Prostate gland (tissue), 2 donors: ENCODE results near the gene MT1G. TPM values are rescaled to one million over a fixed set of nuclear protein-coding genes. Genes with fewer than 3 reads are reported as not detected.

Experiments used
- DNase-seq: peaks from one replicate; pipeline ENCODE4 v3.0.0-alpha.2; 2019; ENCODE audit warnings: low spot score
- H3K27ac ChIP-seq, 2 donors: fragments of 200-600 bp; sonication (generic); 2 replicates each; pipeline ENCODE4 v1.5.1; 2017 to 2019
- H3K27me3 ChIP-seq: fragments of 200-600 bp; sonication (generic); replicated peaks from 2 replicates; pipeline ENCODE4 v1.5.1; 2019; ENCODE audit not compliant: insufficient read depth
- H3K36me3 ChIP-seq, 2 donors: fragments of 200-600 bp; sonication (generic); 1 replicate in 1 of 2; 2 replicates in 1 of 2; pipeline versions ENCODE4 v1.5.1 to v1.8.1; 2017 to 2019
- H3K4me1 ChIP-seq: fragments of 200-600 bp; sonication (generic); replicated peaks from 2 replicates; pipeline ENCODE4 v1.5.1; 2019
- H3K4me3 ChIP-seq, 2 donors: fragments of 200-600 bp; sonication (generic); 2 replicates each; pipeline ENCODE4 v1.5.1; 2017 to 2019
- H3K9me3 ChIP-seq: fragments of 200-600 bp; sonication (generic); 2 replicates; pipeline ENCODE4 v1.5.1; 2017
- POLR2A ChIP-seq: fragments of 450-650 bp; IDR thresholded peaks from one replicate; pipeline ENCODE4 v1.6.1; 2016; ENCODE audit warnings: antibody characterized with exemption, mild to moderate bottlenecking
- POLR2AphosphoS5 ChIP-seq: sonication (generic); formaldehyde crosslinking; IDR thresholded peaks from one replicate; pipeline ENCODE4 v1.6.1; 2017; ENCODE audit warnings: antibody characterized with exemption
- WGBS: methylation state at CpG from one replicate; pipeline ENCODE4 v1.1.5; 2018; 5-methylcytosine and 5-hydroxymethylcytosine counted together
- intact Hi-C: fragments of 100-400 bp; cut with DNase I; formaldehyde crosslinking; loops from one replicate; pipeline ENCODE4 v1.14.2; 2022
- total RNA-seq, 2 donors: library from RNA; depleted of rRNA; stranded (reverse); fragments of >200 nt; gene quantifications; one replicate each; pipeline ENCODE4 v1.1.0, GENCODE V29; 2016
- TF ChIP-seq, protein P1 (sequence below), 4 experiments: fragments of 200-600 bp in 2 of 4; fragments of 450-650 bp in 2 of 4; sonication (generic) in 2 of 4; IDR thresholded peaks; 1 replicate in 3 of 4; 2 replicates in 1 of 4; pipeline ENCODE4 v1.5.1; 2016 to 2019; ENCODE audit warnings: antibody characterized with exemption in 4 of 4, mild to moderate bottlenecking in 2 of 4, moderate library complexity in 2 of 4

Gene MT1G
- total RNA-seq, 2 donors from 2014 or later: 189 to 745 TPM

DNA sequence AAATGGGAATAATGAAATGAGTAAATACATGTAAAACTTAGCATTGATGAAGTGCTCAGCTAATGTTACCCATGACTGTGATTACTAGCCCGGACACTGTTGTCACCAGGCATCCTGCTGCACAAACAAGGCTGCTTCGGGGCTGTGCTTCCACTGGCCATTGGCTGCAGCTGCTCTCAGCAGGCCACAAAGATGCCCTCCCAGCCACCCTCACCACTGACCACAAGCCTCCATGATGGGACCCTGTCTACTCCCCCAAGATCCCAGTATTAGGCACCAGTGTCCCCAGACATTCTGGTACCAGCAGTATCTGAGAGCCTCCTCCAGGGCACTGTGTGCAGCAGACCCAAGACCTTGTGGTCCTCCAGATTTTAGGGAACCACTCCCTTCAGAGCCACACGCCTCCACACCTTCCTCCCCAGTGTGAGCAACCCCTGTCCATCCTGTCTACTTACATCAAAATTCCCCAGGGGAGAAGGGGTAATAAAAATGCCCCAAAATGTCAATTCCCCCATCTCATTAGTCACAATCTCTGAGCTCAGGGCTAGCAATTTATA is 42.4 kb upstream of the MT1G start:
- no peak for DNase-seq
- TF ChIP-seq POLR2AphosphoS5: no peak
- TF ChIP-seq, protein P1, sequence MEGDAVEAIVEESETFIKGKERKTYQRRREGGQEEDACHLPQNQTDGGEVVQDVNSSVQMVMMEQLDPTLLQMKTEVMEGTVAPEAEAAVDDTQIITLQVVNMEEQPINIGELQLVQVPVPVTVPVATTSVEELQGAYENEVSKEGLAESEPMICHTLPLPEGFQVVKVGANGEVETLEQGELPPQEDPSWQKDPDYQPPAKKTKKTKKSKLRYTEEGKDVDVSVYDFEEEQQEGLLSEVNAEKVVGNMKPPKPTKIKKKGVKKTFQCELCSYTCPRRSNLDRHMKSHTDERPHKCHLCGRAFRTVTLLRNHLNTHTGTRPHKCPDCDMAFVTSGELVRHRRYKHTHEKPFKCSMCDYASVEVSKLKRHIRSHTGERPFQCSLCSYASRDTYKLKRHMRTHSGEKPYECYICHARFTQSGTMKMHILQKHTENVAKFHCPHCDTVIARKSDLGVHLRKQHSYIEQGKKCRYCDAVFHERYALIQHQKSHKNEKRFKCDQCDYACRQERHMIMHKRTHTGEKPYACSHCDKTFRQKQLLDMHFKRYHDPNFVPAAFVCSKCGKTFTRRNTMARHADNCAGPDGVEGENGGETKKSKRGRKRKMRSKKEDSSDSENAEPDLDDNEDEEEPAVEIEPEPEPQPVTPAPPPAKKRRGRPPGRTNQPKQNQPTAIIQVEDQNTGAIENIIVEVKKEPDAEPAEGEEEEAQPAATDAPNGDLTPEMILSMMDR (IDR thresholded peaks at IDR 0.05): no peak
- TF ChIP-seq POLR2A: no peak

DNA sequence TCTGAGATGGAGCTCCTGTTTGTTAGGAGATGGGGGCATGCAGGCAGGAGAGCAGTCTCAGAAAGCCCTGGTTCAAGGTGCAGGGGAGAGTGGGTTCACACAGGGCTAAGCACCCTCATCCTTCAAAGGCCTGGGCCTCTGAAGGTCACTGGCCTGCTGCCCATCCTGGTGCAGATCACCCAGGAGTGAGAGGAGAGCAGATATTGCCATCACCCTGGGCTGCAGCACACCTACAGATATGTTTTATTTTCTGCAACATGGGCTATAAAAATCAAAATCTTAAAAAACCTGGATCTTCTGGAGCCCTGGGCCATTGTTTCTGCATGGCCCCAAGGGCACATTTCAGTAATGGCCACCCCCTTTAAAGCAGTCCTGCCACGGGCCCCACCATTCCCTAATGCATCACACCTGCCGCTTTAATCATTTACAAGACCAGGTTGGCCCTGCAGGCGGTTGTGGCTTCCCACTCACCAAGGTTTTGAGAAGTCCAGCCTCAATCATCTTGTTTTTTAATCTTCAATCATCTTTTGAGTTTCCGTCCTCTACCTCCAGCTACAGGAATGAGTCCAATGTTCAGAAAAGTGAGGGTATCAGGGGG is 41.7 kb upstream of the MT1G start:
- H3K27me3 ChIP-seq: no peaks in the 10 kb centered on the region
- TF ChIP-seq, protein P1 (IDR thresholded peaks at IDR 0.05): no peak
- TF ChIP-seq POLR2AphosphoS5 (no peak), POLR2A (no peak)
- H3K27ac ChIP-seq: no peak overlapping the region
- DNase-seq: no peak
- 93% methylated on average over 4 of the region's 4 CpGs for WGBS
- no peaks in the 10 kb centered on the region for H3K36me3 ChIP-seq
- intact Hi-C loops: no loop called here
- H3K9me3 ChIP-seq: no peaks in the 10 kb centered on the region
- H3K4me1 ChIP-seq: no peaks in the 10 kb centered on the region
- H3K4me3 ChIP-seq: no peak overlapping the region

More for the DNA sequence above, 42.4 kb upstream of the MT1G start:
- Histone ChIP-seq H3K27me3 (no peaks in the 10 kb centered on the region), H3K36me3 (no peaks in the 10 kb centered on the region), H3K4me3 (no peak overlapping the region), H3K27ac (no peak overlapping the region), H3K4me1 (no peaks in the 10 kb centered on the region), H3K9me3 (no peaks in the 10 kb centered on the region)
- intact Hi-C loops: no loop called here
- 70% methylated on average over 3 of the region's 3 CpGs for WGBS

GRCh38 chr16:56708525-56709442 is 40.9 kb upstream of the MT1G start:
- WGBS: 53% methylated on average over 13 of the region's 13 CpGs
- Histone ChIP-seq H3K27me3 (no peaks in the 10 kb centered on the region), H3K4me1 (no peaks in the 10 kb centered on the region), H3K4me3 (no peak overlapping the region), H3K27ac (no peak overlapping the region), H3K9me3 (no peaks in the 10 kb centered on the region), H3K36me3 (no peaks in the 10 kb centered on the region)
- no peak for DNase-seq
- intact Hi-C loops: no loop called here
- TF ChIP-seq, protein P1 (IDR thresholded peaks at IDR 0.05): no peak
- TF ChIP-seq POLR2AphosphoS5 (no peak), POLR2A (no peak)

DNA sequence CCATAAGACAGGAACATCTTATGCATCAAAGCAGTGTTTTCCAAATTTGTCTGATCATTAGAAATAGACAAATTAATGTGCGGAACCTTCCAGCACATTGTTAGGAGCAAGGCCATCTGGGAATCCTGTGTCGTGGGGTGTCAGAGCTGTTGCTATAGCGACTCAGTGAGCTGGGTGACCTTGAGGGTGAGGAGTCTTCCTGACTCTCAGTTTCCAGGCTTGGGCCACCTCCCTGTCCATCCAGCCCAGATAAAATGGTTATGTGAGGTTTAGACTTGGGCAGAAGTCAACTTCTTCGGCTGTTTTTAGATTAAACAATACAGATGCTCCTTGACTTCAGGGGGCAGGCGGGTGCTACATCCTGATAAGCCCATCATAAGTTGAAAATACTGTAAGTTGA is 35.0 kb upstream of the MT1G start:
- Histone ChIP-seq H3K4me3 (no peak overlapping the region), H3K27me3 (no peaks in the 10 kb centered on the region), H3K9me3 (no peaks in the 10 kb centered on the region), H3K27ac (no peak overlapping the region), H3K36me3 (no peaks in the 10 kb centered on the region), H3K4me1 (no peaks in the 10 kb centered on the region)
- DNase-seq: no peak
- TF ChIP-seq POLR2A (no peak), POLR2AphosphoS5 (no peak)
- TF ChIP-seq, protein P1 (IDR thresholded peaks at IDR 0.05): no peak
- intact Hi-C loops: loop anchor here (5.0 kb wide), 1 partner anchor 101 kb away; no protein-coding TSS in a partner anchor
- 95% methylated on average over 5 of the region's 5 CpGs for WGBS
